Esophagus squamous epithelium (tissue), 5 donors: Measurements from ENCODE around the gene ZNF547. TPM values are rescaled to one million over a fixed set of nuclear protein-coding genes. Genes with fewer than 3 reads are reported as not detected.
A peak's percentile ranks its signal among the peaks of the same experiment; 100 is the strongest.

Experiments used
- DNase-seq: peaks from one replicate; lab custom pipeline; 2025; lab: John Stamatoyannopoulos, UW
- H3K27ac ChIP-seq, 4 donors: fragments of 200-600 bp; sonication (generic); one replicate each; pipeline ENCODE4 v1.5.1; 2016 to 2019; ENCODE audit warnings: mild to moderate bottlenecking in 1 of 4
- H3K27me3 ChIP-seq, 4 donors: fragments of 200-600 bp; sonication (generic); 1 replicate in 3 of 4; 2 replicates in 1 of 4; pipeline versions ENCODE4 v1.5.1 to v1.6.0; 2017 to 2021; ENCODE audit warnings: antibody characterized with exemption in 1 of 4
- H3K36me3 ChIP-seq, 3 donors: fragments of 200-600 bp; sonication (generic); one replicate each; pipeline ENCODE4 v1.5.1; 2016 to 2019
- H3K4me1 ChIP-seq, 3 donors: fragments of 200-600 bp; sonication (generic); one replicate each; pipeline ENCODE4 v1.5.1; 2017 to 2019
- H3K4me3 ChIP-seq, 4 donors: fragments of 200-600 bp; sonication (generic); 1 replicate in 3 of 4; 2 replicates in 1 of 4; pipeline ENCODE4 v1.5.1; 2016 to 2019; ENCODE audit warnings: mild to moderate bottlenecking in 2 of 4, moderate library complexity in 1 of 4
- H3K9me3 ChIP-seq, 3 donors: fragments of 200-600 bp; sonication (generic); one replicate each; pipeline ENCODE4 v1.5.1; 2016 to 2019
- POLR2A ChIP-seq, 4 donors: fragments of 450-650 bp; IDR thresholded peaks; one replicate each; pipeline ENCODE4 v1.6.1; 2017; ENCODE audit warnings: antibody characterized with exemption in 4 of 4, mild to moderate bottlenecking in 4 of 4, moderate library complexity in 3 of 4
- WGBS, 2 donors: methylation state at CpG; one replicate each; pipeline ENCODE4 v1.1.5; 2018; 5-methylcytosine and 5-hydroxymethylcytosine counted together
- intact Hi-C: fragments of 100-400 bp; cut with DNase I; formaldehyde crosslinking; loops from one replicate; pipeline ENCODE4 v1.15.0; 2022
- total RNA-seq, 4 donors: library from RNA; depleted of rRNA; stranded (reverse); fragments of >200 nt; gene quantifications; one replicate each; pipeline ENCODE4 v1.1.0, GENCODE V29; 2016
- TF ChIP-seq, protein P1 (sequence below), 6 experiments: fragments of 450-650 bp in 4 of 6; fragments of 200-600 bp in 2 of 6; sonication (generic) in 2 of 6; IDR thresholded peaks; one replicate each; pipeline ENCODE4 v1.5.1; 2016 to 2019; ENCODE audit warnings: antibody characterized with exemption in 6 of 6, mild to moderate bottlenecking in 4 of 6, moderate library complexity in 4 of 6
- donor health status: DM: yes; HTN: yes; CAD: no.

Gene ZNF547
- total RNA-seq = 1 to 10 TPM; 1.1 to 6.7 (median 3.1) TPM

DNA sequence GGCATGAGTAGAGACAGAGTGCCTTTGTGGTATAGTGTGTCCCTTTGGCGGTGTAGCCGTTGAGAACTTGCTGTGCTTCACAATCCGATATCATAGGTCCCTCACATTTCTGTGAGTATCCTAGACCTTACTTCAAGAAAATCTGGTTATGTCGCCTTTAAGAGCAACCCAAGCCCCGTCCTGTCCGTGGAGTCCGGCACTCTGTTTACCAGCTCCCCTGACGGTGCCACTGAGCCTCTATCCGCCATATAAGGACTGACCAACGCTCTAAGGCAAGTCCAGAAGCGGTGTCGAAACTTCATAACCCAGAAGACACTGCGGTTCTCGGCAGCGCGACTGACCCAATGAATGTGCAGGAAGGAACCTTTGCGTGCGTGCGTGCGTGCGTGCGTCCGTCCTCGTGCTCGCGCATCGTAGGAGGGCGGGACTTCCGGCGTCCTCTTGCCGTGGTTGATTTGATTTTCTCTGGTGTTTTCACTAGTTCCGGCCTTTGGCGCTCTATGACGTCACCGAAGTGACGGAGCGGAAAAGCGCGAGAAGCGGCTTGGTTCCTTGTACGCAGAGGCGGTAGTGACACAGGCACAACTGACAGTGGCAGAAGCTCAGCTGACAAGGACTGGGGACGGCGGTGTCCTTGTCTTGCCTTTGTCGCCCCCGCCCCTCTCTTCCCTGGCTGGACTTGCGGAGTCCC, at the start of gene ZNF547, which contains the start of gene TRAPPC2B:
TSS of gene ZNF547 (plus strand) at position 555 of the 691 bp plus-strand sequence. CDS start 5,005 bp downstream, outside the sequence.
TSS of gene TRAPPC2B (plus strand) at position 555 of the 691 bp plus-strand sequence. CDS start 1,283 bp downstream, outside the sequence.
- peak in 3 of 4 donors; percentile 5 to 67 (median 56) for TF ChIP-seq POLR2A (IDR thresholded peaks at IDR 0.05)
- TF ChIP-seq, protein P1, sequence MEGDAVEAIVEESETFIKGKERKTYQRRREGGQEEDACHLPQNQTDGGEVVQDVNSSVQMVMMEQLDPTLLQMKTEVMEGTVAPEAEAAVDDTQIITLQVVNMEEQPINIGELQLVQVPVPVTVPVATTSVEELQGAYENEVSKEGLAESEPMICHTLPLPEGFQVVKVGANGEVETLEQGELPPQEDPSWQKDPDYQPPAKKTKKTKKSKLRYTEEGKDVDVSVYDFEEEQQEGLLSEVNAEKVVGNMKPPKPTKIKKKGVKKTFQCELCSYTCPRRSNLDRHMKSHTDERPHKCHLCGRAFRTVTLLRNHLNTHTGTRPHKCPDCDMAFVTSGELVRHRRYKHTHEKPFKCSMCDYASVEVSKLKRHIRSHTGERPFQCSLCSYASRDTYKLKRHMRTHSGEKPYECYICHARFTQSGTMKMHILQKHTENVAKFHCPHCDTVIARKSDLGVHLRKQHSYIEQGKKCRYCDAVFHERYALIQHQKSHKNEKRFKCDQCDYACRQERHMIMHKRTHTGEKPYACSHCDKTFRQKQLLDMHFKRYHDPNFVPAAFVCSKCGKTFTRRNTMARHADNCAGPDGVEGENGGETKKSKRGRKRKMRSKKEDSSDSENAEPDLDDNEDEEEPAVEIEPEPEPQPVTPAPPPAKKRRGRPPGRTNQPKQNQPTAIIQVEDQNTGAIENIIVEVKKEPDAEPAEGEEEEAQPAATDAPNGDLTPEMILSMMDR (IDR thresholded peaks at IDR 0.05) = peak in 1 of 6 experiments; percentile 14
- intact Hi-C loops = loop anchor here (10.0 kb wide), 1 partner anchor 642 kb away; the partner anchor contains the start of gene ZNF606
- H3K9me3 ChIP-seq = peaks cover 0 to 3% (median 0%) of the 10 kb centered on the region in 3 donors
- H3K27ac ChIP-seq = peak within 1 kb of the TSS; percentile 94 to 99 (median 95)
- DNase-seq = peak; percentile 90
- WGBS, 2 donors = 2 to 5% methylated on average over 5 to 15 of the region's 47 CpGs
- H3K4me3 ChIP-seq = peak within 1 kb of the TSS; percentile 69 to 98 (median 82)
- H3K27me3 ChIP-seq = no peaks in the 10 kb centered on the region
- H3K36me3 ChIP-seq = peaks cover 0 to 18% (median 0%) of the 10 kb centered on the region in 3 donors
- peaks cover 6 to 28% (median 9%) of the 10 kb centered on the region in 3 donors for H3K4me1 ChIP-seq

DNA sequence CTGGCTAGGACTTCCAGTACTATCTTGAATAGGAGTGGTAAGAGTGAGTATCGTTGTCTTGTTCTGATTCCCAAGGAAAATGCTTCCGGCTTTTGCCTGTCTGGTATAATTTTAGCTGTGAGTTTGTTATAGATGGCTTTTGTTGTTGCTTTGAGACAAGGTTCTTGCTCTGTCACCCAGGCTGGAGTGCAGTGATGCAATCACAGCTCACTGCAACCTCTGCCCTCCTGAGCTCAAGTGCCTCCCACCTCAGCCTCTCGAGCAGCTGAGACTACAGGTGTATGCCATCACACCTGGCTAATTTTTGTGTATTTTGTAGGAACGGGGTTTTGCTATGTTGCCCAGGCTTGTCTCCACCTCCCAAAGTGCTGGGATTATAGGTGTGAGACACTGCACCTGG, 49.2 kb upstream of the ZNF547 start:
- no peak overlapping the region for H3K4me3 ChIP-seq
- no peaks in the 10 kb centered on the region for H3K9me3 ChIP-seq
- peaks cover 0 to 5% (median 0%) of the 10 kb centered on the region in 4 donors for H3K27me3 ChIP-seq
- H3K36me3 ChIP-seq = no peaks in the 10 kb centered on the region
- no peaks in the 10 kb centered on the region for H3K4me1 ChIP-seq
- DNase-seq = no peak
- intact Hi-C loops = no loop called here
- 58 to 71% methylated on average over 4 of the region's 4 CpGs for WGBS, 2 donors
- no peak overlapping the region for H3K27ac ChIP-seq
- no peak for TF ChIP-seq POLR2A (IDR thresholded peaks at IDR 0.05)
- TF ChIP-seq, protein P1 (IDR thresholded peaks at IDR 0.05) = no peak

DNA sequence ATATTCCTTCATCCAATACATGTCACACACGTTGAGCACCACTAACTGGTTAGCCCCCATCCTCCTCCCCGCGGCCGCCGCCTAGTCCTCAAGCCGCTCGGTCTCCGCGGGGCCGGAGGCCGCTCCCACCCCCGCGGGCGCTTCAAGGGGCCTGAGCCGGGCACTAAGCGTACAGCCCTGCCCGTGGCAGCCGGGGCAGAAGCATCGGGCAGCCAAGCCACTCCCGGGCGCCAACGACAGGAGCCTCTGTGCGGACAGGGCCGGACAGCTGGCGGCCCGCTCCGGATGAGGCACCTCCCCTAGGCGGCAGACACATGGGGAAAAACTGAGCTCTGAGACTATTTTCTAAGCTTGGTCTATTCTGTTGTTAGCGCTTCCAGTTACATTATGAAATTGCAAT, 45.8 kb upstream of the ZNF547 start:
- H3K27me3 ChIP-seq = peaks cover 0 to 5% (median 0%) of the 10 kb centered on the region in 4 donors
- no peaks in the 10 kb centered on the region for H3K36me3 ChIP-seq
- H3K4me1 ChIP-seq = peaks cover 0 to 25% (median 12%) of the 10 kb centered on the region in 3 donors
- intact Hi-C loops = no loop called here
- DNase-seq = no peak
- peak overlapping the region in 2 of 4 donors; percentile 8 to 23 for H3K4me3 ChIP-seq
- H3K9me3 ChIP-seq = no peaks in the 10 kb centered on the region
- 17 to 21% methylated on average over 9 to 19 of the region's 29 CpGs for WGBS, 2 donors
- no peak overlapping the region for H3K27ac ChIP-seq
- TF ChIP-seq, protein P1 (IDR thresholded peaks at IDR 0.05) = no peak
- no peak for TF ChIP-seq POLR2A (IDR thresholded peaks at IDR 0.05)

DNA sequence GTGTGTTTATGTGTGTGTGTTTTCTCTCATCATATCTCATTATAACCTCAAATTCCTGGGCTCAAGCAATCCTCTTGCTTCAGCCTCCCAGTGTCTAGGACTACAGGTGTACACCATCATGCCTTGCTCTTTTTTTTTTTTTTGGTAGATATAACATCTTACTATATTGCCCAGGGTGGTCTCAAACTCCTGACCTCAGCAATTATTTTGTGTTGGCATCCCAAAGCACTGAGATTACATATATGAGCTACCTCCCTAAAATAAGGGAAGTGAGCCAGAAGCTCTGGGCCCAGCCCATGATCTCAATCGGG, 43.5 kb upstream of the ZNF547 start:
- peaks cover 0 to 22% (median 1%) of the 10 kb centered on the region in 3 donors for H3K36me3 ChIP-seq
- H3K27me3 ChIP-seq = peaks cover 0 to 5% (median 0%) of the 10 kb centered on the region in 4 donors
- 0 to 11% methylated on average over 1 of the region's 1 CpG for WGBS, 2 donors
- intact Hi-C loops = no loop called here
- no peak for DNase-seq
- no peak for TF ChIP-seq POLR2A (IDR thresholded peaks at IDR 0.05)
- TF ChIP-seq, protein P1 (IDR thresholded peaks at IDR 0.05) = no peak
- no peaks in the 10 kb centered on the region for H3K9me3 ChIP-seq
- peaks cover 0 to 30% (median 12%) of the 10 kb centered on the region in 3 donors for H3K4me1 ChIP-seq
- peak overlapping the region; percentile 61 to 93 (median 76) for H3K4me3 ChIP-seq
- peak overlapping the region; percentile 89 to 94 (median 92) for H3K27ac ChIP-seq
